Neuronal stem cell (in vitro differentiated cells): ENCODE measurements around the gene ADGB.
A peak's percentile ranks its signal among the peaks of the same experiment; 100 is the strongest.

Source experiments
- DNase-seq: peaks from one replicate; pipeline ENCODE4 v3.0.0-alpha.2; 2013; ENCODE audit warnings: low spot score
- H2AFZ ChIP-seq: one replicate; pipeline ENCODE4 v1.6.1; 2013; ENCODE audit warnings: mild to moderate bottlenecking, low read length, inconsistent platforms
- H2AK5ac ChIP-seq: 2 replicates; pipeline ENCODE4 v1.6.1; 2013; ENCODE audit warnings: low read depth, mild to moderate bottlenecking, inconsistent platforms, low read length, moderate library complexity, mixed read lengths
- H2BK120ac ChIP-seq: 2 replicates; pipeline ENCODE4 v1.6.1; 2013; ENCODE audit warnings: low read depth, mild to moderate bottlenecking, inconsistent platforms, low read length, moderate library complexity, mixed read lengths
- H2BK12ac ChIP-seq: one replicate; pipeline ENCODE4 v1.6.1; 2013; ENCODE audit warnings: low read length, inconsistent platforms
- H2BK15ac ChIP-seq: 2 replicates; pipeline ENCODE4 v1.6.1; 2013; ENCODE audit warnings: mild to moderate bottlenecking, low read length, inconsistent platforms, mixed read lengths
- H2BK5ac ChIP-seq: one replicate; pipeline ENCODE4 v1.6.1; 2013; ENCODE audit warnings: inconsistent platforms, mild to moderate bottlenecking, low read length, moderate library complexity
- H3K14ac ChIP-seq: one replicate; pipeline ENCODE4 v1.6.1; 2013; ENCODE audit warnings: low read length, inconsistent platforms
- H3K18ac ChIP-seq: 2 replicates; pipeline ENCODE4 v1.6.1; 2013; ENCODE audit warnings: low read length, inconsistent platforms
- H3K23ac ChIP-seq: 2 replicates; pipeline ENCODE4 v1.6.1; 2013; ENCODE audit warnings: low read depth, mild to moderate bottlenecking, mixed read lengths, low read length, inconsistent platforms; ENCODE audit not compliant: poor library complexity
- H3K27ac ChIP-seq: replicated peaks from 3 replicates; pipeline ENCODE4 v1.5.1; 2013; ENCODE audit warnings: low read length, inconsistent platforms
- H3K27me3 ChIP-seq, 3 experiments: 2 replicates each; pipeline ENCODE4 v1.6.1; 2013; ENCODE audit warnings: low read length in 3 of 3, mild to moderate bottlenecking in 2 of 3, inconsistent platforms in 1 of 3, low read depth in 1 of 3, mixed read lengths in 1 of 3, moderate library complexity in 1 of 3; ENCODE audit not compliant: control insufficient read depth in 3 of 3, insufficient read depth in 3 of 3
- H3K36me3 ChIP-seq, 2 donors: replicated peaks in 1 of 2; 2 replicates each; pipeline ENCODE4 v1.6.1; 2013; ENCODE audit warnings: low read length in 2 of 2; ENCODE audit not compliant: control insufficient read depth in 2 of 2, insufficient read depth in 2 of 2
- H3K4ac ChIP-seq: 2 replicates; pipeline ENCODE4 v1.6.1; 2013; ENCODE audit warnings: inconsistent platforms, mild to moderate bottlenecking, low read length, moderate library complexity
- H3K4me1 ChIP-seq, 2 donors: 1 replicate in 1 of 2; 2 replicates in 1 of 2; pipeline ENCODE4 v1.6.1; 2013; ENCODE audit warnings: low read length in 2 of 2, low read depth in 1 of 2; ENCODE audit not compliant: control insufficient read depth in 2 of 2, insufficient read depth in 1 of 2
- H3K4me2 ChIP-seq: one replicate; pipeline ENCODE4 v1.6.1; 2013; ENCODE audit warnings: mild to moderate bottlenecking, low read length, inconsistent platforms; ENCODE audit not compliant: insufficient read depth, poor library complexity, severe bottlenecking
- H3K4me3 ChIP-seq, 2 donors: 2 replicates each; pipeline ENCODE4 v1.5.1; 2013; ENCODE audit warnings: low read length in 2 of 2, mild to moderate bottlenecking in 2 of 2, inconsistent platforms in 1 of 2, moderate library complexity in 1 of 2
- H3K79me1 ChIP-seq: one replicate; pipeline ENCODE4 v1.6.1; 2013; ENCODE audit warnings: low read depth, mild to moderate bottlenecking, inconsistent platforms, low read length, moderate library complexity
- H3K9ac ChIP-seq: one replicate; pipeline ENCODE4 v1.6.1; 2013; ENCODE audit warnings: mild to moderate bottlenecking, low read depth, low read length, inconsistent platforms; ENCODE audit not compliant: poor library complexity
- H3K9me3 ChIP-seq, 2 donors: replicated peaks in 1 of 2; 2 replicates each; pipeline versions ENCODE3 to v1.6.1; 2013; ENCODE audit warnings: low read length in 2 of 2, mild to moderate bottlenecking in 2 of 2, inconsistent platforms in 1 of 2, low read depth in 1 of 2, mixed read lengths in 1 of 2, moderate library complexity in 1 of 2; ENCODE audit not compliant: control insufficient read depth in 2 of 2, insufficient read depth in 1 of 2
- H4K8ac ChIP-seq: one replicate; pipeline ENCODE4 v1.6.1; 2013; ENCODE audit warnings: low read depth, mild to moderate bottlenecking, inconsistent platforms, low read length, moderate library complexity
- H4K91ac ChIP-seq: one replicate; pipeline ENCODE4 v1.6.1; 2013; ENCODE audit warnings: low read length, low read depth, mild to moderate bottlenecking, inconsistent platforms; ENCODE audit not compliant: poor library complexity
- WGBS, 2 donors: extraction: QIAGEN DNeasy Blood & Tissue Kit; methylation state at CpG; one replicate each; pipeline ENCODE4 v1.1.7; 2013; ENCODE audit warnings: missing lambda C conversion rate in 2 of 2, mixed read lengths in 1 of 2; ENCODE audit not compliant: insufficient read length in 2 of 2, insufficient replicate concordance in 1 of 2; ENCODE audit errors: extremely low coverage in 2 of 2; 5-methylcytosine and 5-hydroxymethylcytosine counted together

The ADGB gene

DNA sequence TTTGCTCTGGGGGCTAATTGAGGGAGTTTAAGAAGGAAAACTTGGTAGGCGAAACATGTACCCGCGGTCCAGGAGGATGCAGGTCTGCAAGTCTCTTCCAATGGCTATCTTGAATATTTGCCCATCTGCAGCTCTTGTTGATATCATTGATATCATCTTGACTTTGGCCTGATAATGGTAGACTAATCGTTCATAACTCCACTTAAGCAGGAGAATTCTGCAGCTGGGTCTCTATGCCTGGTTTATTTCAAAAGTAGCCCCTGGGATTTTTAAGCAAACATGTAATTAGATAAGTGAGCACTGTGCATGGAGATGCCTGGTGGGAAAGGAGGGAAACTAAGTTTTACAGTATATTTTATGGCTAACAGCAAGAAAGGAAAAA lies 52.7 kb downstream of the ADGB start:
- Histone ChIP-seq H3K4me3 (no peak overlapping the region), H2AK5ac (no peak overlapping the region), H4K8ac (no peak overlapping the region), H3K27ac (no peak overlapping the region), H3K79me1 (no peaks in the 10 kb centered on the region), H3K18ac (no peak overlapping the region), H3K9me3 (no peaks in the 10 kb centered on the region), H3K27me3 (no peaks in the 10 kb centered on the region), H3K23ac (no peak overlapping the region), H3K4me1 (no peaks in the 10 kb centered on the region), H4K91ac (no peak overlapping the region), H2BK120ac (no peak overlapping the region), H3K4me2 (no peak overlapping the region), H3K9ac (no peak overlapping the region), H2BK15ac (no peak overlapping the region), H2BK12ac (no peak overlapping the region), H3K4ac (no peak overlapping the region), H2AFZ (no peak overlapping the region), H3K14ac (no peak overlapping the region), H2BK5ac (no peak overlapping the region), H3K36me3 (no peaks in the 10 kb centered on the region)
- no CpG with 5 or more reads among the region's 4 CpGs for WGBS, 2 donors
- no peak for DNase-seq

DNA sequence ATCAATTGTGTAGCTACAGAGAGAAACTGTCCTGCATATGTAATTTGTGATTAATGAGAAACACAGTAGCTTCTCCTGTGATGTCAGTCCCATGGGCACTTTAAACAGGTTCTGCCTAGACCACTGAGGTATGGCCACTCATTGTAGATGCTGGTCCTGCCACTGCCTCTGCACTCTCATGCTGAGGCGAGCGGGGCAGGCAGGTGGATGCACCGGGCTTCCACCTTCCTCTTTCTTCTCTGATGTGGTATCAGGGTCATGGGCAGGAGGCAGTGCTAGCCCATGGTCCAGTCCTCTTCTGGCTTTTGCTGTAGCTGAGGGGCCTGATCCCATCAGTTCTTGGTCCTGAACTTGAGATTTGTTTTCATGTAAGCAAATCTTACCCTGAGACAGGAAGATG lies 58.7 kb downstream of the ADGB start:
- Histone ChIP-seq H3K36me3 (no peaks in the 10 kb centered on the region), H3K4me1 (no peaks in the 10 kb centered on the region), H3K23ac (no peak overlapping the region), H2BK12ac (no peak overlapping the region), H3K9ac (no peak overlapping the region), H4K91ac (no peak overlapping the region), H3K4me3 (no peak overlapping the region), H3K27me3 (no peaks in the 10 kb centered on the region), H3K79me1 (no peaks in the 10 kb centered on the region), H3K27ac (no peak overlapping the region), H3K4ac (no peak overlapping the region), H3K18ac (no peak overlapping the region), H2BK15ac (peak overlapping the region; percentile 64), H2AFZ (no peak overlapping the region), H2BK5ac (no peak overlapping the region), H4K8ac (no peak overlapping the region), H3K14ac (no peak overlapping the region), H2BK120ac (no peak overlapping the region), H2AK5ac (no peak overlapping the region), H3K4me2 (no peak overlapping the region), H3K9me3 (no peaks in the 10 kb centered on the region)
- whole genome bisulfite sequencing, 2 donors: no CpG with 5 or more reads among the region's 3 CpGs
- no peak for DNase-seq

DNA sequence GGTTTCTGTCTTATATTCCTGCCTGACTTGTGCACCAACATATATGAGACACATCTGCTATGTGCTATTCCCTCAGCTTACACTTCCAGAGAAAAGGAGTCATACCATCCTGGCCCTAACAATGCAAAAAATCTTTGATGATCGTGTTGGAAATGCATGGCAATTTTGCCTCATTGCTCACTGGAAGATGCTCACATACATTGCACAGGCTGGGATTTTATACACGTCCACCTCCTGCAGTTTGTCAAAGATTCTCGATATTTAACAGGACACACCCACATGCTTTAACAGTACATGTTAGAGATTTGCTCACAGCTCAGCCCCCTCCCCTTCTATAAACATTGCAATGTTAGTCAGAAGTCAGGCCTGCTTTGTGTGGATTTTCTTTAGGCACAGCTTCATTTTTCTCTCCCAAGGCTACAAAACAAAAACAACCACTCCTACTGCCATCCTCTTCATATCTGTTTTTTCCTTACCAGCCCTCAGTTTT lies 66.1 kb downstream of the ADGB start:
- H3K27ac ChIP-seq: no peak overlapping the region
- H3K9ac ChIP-seq: no peak overlapping the region
- no peak overlapping the region for H3K4me3 ChIP-seq
- H3K4me2 ChIP-seq: no peak overlapping the region
- H3K4me1 ChIP-seq: no peaks in the 10 kb centered on the region
- H2AFZ ChIP-seq: peak overlapping the region; percentile 17
- H3K23ac ChIP-seq: no peak overlapping the region
- no peak overlapping the region for H3K14ac ChIP-seq
- no peak overlapping the region for H2BK12ac ChIP-seq
- no peaks in the 10 kb centered on the region for H3K9me3 ChIP-seq
- H3K27me3 ChIP-seq: no peaks in the 10 kb centered on the region
- no peak overlapping the region for H4K8ac ChIP-seq
- no peak overlapping the region for H2AK5ac ChIP-seq
- no peaks in the 10 kb centered on the region for H3K79me1 ChIP-seq
- no peak overlapping the region for H2BK15ac ChIP-seq
- H2BK120ac ChIP-seq: no peak overlapping the region
- no peak overlapping the region for H3K4ac ChIP-seq
- no peak for DNase-seq
- H4K91ac ChIP-seq: no peak overlapping the region
- H3K36me3 ChIP-seq: no peaks in the 10 kb centered on the region
- WGBS, 2 donors: no CpG with 5 or more reads among the region's 3 CpGs
- no peak overlapping the region for H3K18ac ChIP-seq
- no peak overlapping the region for H2BK5ac ChIP-seq

DNA sequence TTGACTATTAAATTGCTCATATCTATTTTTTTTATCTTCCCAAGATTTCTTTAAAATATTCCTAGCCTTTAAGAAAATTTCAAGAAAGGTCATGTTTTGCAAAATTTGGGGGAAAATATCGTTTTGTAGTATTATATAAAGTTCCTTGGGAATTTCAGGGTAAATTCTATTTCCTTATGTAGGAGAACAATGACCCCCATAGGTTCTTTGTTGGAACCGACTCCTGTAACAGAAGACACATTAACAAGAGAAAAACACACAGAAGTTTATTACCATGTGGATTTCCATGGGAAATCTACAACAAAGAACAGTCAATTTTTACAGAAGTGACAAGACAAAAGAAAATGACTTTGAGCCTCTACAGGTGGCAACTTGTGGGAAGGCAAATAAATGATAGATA lies 68.1 kb downstream of the ADGB start:
- H3K36me3 ChIP-seq: no peaks in the 10 kb centered on the region
- H3K4me1 ChIP-seq: no peaks in the 10 kb centered on the region
- no peak overlapping the region for H3K9ac ChIP-seq
- no peak overlapping the region for H2BK120ac ChIP-seq
- no peaks in the 10 kb centered on the region for H3K79me1 ChIP-seq
- no peak overlapping the region for H2AFZ ChIP-seq
- H2BK12ac ChIP-seq: no peak overlapping the region
- H3K9me3 ChIP-seq: no peaks in the 10 kb centered on the region
- no peak overlapping the region for H2AK5ac ChIP-seq
- no peak overlapping the region for H2BK15ac ChIP-seq
- H3K27ac ChIP-seq: no peak overlapping the region
- no peak overlapping the region for H2BK5ac ChIP-seq
- peaks cover 0 to 4% (median 0%) of the 10 kb centered on the region in 3 experiments for H3K27me3 ChIP-seq
- no peak overlapping the region for H3K14ac ChIP-seq
- H3K4me3 ChIP-seq: no peak overlapping the region
- H3K23ac ChIP-seq: no peak overlapping the region
- H4K8ac ChIP-seq: no peak overlapping the region
- no peak overlapping the region for H3K4ac ChIP-seq
- DNase-seq: no peak
- H4K91ac ChIP-seq: no peak overlapping the region
- H3K18ac ChIP-seq: no peak overlapping the region
- no CpG with 5 or more reads among the region's 2 CpGs for WGBS, 2 donors
- no peak overlapping the region for H3K4me2 ChIP-seq
